PFSK-1 (cell line): Measurements from ENCODE around the gene DUS1L.

Experiments used
- FOXP2 ChIP-seq: optimal IDR thresholded peaks from 2 replicates; pipeline ENCODE3; 2011; ENCODE audit warnings: borderline replicate concordance, control low read depth, inconsistent platforms; ENCODE audit not compliant: insufficient read depth; ENCODE audit errors: extremely low read length, extremely low read depth
- POLR2AphosphoS5 ChIP-seq: IDR thresholded peaks from 2 replicates; pipeline ENCODE4 v1.6.1; 2012; ENCODE audit warnings: low read depth, mild to moderate bottlenecking, control low read depth, low read length, moderate library complexity
- SIN3A ChIP-seq: IDR thresholded peaks from 2 replicates; pipeline ENCODE4 v1.6.1; 2012; ENCODE audit warnings: mild to moderate bottlenecking, low read length, moderate library complexity, borderline replicate concordance; ENCODE audit not compliant: insufficient read depth
- TAF1 ChIP-seq: IDR thresholded peaks from 2 replicates; pipeline ENCODE4 v1.6.1; 2012; ENCODE audit warnings: low read length, control low read depth, borderline replicate concordance; ENCODE audit not compliant: insufficient read depth
- TF ChIP-seq, protein P1 (sequence below), 2 experiments: IDR thresholded peaks; 2 replicates each; pipeline versions ENCODE4 v1.6.1 to v1.8.0; 2011 to 2012; ENCODE audit warnings: low read depth in 2 of 2, low read length in 2 of 2, control low read depth in 1 of 2, inconsistent platforms in 1 of 2, mild to moderate bottlenecking in 1 of 2, moderate library complexity in 1 of 2; ENCODE audit not compliant: insufficient read depth in 1 of 2

Gene DUS1L

DNA sequence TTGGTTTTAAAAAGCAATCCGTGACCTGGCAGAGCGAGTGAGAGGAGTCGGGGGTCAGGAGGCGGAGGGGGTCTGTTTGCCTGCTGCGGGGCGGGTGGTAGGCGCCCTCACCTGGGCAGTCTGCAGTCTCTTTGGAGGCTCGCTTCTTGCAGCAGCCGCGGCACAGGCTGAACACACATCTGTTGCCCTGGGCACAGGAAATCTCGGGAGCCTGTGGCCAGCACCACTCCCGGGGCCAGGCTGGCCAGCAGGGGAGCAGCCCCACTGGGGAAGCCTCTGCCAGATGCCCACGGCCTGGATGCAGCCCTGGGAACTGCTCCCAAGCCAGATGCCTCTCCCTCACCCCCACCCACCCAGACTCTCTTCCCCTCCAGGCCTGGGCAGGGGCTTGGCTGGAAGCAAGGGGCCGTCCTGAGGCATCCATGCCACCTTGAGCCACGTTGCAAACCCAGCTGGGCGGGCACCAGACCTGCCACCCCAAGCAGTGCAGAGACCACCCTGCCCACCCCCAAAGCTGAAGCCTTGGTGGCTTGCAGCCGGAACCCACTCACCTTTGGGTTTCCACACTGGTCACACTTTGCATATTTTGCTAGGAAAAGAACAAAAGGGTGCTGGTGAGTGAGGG, 7.3 kb downstream of the DUS1L start:
- TF ChIP-seq TAF1 (no peak), FOXP2 (no peak), POLR2AphosphoS5 (no peak)
- TF ChIP-seq, protein P1, sequence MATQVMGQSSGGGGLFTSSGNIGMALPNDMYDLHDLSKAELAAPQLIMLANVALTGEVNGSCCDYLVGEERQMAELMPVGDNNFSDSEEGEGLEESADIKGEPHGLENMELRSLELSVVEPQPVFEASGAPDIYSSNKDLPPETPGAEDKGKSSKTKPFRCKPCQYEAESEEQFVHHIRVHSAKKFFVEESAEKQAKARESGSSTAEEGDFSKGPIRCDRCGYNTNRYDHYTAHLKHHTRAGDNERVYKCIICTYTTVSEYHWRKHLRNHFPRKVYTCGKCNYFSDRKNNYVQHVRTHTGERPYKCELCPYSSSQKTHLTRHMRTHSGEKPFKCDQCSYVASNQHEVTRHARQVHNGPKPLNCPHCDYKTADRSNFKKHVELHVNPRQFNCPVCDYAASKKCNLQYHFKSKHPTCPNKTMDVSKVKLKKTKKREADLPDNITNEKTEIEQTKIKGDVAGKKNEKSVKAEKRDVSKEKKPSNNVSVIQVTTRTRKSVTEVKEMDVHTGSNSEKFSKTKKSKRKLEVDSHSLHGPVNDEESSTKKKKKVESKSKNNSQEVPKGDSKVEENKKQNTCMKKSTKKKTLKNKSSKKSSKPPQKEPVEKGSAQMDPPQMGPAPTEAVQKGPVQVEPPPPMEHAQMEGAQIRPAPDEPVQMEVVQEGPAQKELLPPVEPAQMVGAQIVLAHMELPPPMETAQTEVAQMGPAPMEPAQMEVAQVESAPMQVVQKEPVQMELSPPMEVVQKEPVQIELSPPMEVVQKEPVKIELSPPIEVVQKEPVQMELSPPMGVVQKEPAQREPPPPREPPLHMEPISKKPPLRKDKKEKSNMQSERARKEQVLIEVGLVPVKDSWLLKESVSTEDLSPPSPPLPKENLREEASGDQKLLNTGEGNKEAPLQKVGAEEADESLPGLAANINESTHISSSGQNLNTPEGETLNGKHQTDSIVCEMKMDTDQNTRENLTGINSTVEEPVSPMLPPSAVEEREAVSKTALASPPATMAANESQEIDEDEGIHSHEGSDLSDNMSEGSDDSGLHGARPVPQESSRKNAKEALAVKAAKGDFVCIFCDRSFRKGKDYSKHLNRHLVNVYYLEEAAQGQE (IDR thresholded peaks at IDR 0.05; ENCODE audit: insufficient read depth in 1 of 2, low read depth in 2 of 2, low read length in 2 of 2), result no peak

DNA sequence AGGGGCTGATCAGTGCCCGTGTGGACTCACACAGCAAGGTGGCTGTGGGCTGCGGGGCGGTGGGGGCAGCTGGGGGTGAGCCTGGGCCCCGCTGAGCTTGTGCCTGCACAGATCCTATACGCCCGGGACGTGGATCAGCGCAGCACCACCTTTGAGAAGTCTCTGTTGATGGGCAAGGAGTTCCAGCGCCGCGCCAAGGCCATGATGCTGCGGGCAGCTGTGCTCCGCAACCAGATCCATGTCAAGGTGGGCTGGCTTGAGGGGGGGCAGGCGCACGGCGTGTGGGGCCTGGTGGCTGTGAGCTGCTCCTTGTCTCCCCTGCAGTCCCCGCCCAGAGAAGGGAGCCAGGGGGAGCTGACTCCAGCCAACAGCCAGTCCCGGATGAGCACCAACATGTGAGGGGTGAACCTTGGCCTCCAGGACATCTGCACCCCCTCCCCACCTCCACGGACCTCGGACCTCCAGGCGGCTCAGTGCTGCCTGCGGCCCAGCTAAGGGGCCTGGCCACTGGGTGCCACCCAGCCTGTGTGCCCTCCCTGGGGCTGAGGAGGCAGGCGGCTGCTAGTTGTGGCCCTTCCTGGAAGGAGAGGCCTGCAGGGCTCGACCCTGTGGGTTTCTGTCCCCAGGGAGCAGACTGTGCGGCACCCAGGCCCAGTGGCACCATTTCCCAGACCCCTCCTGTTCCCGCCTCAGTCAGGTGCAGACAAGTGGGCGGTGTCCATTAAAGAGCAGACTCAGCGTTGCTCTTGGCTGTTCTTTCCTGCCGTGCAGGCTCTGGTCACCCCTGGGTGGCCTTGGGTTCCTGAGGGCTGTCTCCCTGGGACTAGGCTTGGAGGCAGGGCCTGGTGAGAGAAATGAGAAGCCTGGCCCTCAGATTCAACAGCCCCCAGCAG, 8.6 kb downstream of the DUS1L start:
- TF ChIP-seq FOXP2 (no peak), POLR2AphosphoS5 (peak; percentile 56)
- TF ChIP-seq, protein P1 (IDR thresholded peaks at IDR 0.05; ENCODE audit: insufficient read depth in 1 of 2, low read depth in 2 of 2, low read length in 2 of 2), result no peak

DNA sequence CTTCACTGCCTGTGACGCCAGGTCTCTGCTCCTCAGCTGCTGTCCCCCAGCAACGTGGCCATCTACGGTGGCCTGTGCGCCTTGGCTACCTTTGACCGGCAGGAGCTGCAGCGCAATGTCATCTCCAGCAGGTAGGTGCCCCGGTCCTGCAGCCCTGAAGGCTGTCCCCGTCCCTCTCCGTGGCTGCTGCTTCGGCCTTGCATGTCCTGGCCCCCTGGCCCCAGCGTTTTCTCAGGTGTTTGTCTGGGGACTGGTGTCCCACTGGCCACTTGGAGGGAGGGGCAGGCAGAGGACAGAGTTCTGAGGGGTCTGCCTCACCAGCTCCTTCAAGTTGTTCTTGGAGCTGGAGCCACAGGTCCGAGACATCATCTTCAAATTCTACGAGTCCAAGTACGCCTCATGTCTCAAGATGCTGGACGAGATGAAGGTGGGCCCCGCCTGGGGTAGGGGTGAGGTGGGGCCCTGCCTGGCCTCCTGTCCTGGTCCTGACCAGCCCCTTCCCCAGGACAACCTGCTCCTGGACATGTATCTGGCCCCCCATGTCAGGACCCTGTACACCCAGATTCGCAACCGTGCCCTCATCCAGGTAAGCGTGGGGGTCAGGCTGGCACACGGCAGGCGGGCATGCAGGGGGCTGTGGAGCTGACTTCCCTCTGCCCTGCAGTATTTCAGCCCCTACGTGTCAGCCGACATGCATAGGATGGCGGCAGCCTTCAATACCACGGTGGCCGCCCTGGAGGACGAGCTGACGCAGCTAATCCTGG, 9.5 kb downstream of the DUS1L start:
- TF ChIP-seq TAF1, result no peak
- no peak for TF ChIP-seq SIN3A
- no peak for TF ChIP-seq FOXP2
- TF ChIP-seq POLR2AphosphoS5, result no peak
- TF ChIP-seq, protein P1 (IDR thresholded peaks at IDR 0.05; ENCODE audit: insufficient read depth in 1 of 2, low read depth in 2 of 2, low read length in 2 of 2), result no peak

DNA sequence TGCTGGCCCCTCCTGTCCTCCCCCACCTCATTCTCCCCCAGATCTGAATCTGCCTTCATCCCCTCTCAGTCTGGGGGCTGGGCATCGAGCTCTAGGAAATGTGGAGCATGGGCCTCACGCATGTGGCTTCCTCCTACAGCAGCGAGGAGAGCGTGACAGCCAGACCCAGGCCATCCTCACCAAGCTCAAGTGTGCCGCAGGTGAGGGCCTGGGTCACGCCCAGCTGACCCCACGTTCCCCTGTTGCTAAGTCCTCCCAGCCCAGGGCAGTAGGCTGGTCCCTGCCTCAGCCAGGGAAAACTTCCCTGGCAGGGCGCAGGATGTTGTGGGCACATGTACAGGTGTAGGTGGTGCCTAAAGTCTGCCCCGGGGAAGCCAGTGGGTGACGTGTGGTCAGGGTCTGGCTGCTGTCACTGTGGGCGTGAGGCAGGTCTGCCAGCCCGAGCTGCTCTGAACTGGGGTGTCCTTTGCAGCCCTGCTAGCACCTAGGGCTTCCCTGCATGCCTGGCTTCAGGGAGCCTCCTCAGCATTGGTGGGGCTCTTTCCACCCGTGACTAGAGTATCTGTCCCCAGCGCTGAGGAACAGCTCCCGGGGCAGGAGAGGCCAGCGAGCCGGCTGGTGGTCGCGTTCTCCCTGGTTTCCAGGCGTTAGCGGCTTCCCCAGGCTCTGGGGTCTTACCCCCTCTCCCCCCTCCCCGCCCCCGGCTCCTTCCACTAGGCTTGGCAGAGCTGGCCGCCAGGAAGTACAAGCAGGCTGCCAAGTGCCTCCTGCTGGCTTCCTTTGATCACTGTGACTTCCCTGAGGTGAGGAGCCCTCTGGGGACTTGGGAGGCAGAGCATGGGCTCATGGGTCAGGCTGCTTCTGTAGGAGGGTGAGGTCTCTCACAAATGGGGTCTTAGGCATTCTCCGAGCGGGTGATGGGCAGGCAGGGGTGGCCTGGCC, 10.3 kb downstream of the DUS1L start:
- TF ChIP-seq POLR2AphosphoS5, result no peak
- TF ChIP-seq, protein P1 (IDR thresholded peaks at IDR 0.05; ENCODE audit: insufficient read depth in 1 of 2, low read depth in 2 of 2, low read length in 2 of 2), result no peak
- no peak for TF ChIP-seq FOXP2
- TF ChIP-seq SIN3A, result no peak
- TF ChIP-seq TAF1, result no peak
